DMS 273 treated with DMSO at 0.1 percent for 48 hours (cell line): ENCODE data around the gene SRP9.
"Not testable (repeated sequence)": the region's sequence is repeated elsewhere in the genome, so short reads cannot be mapped to it uniquely, and the experiment has no call there.

ENCODE experiments used
- DNase-seq: peaks from one replicate; lab custom pipeline; 2025; lab: John Stamatoyannopoulos, UW

SRP9 gene

DNA sequence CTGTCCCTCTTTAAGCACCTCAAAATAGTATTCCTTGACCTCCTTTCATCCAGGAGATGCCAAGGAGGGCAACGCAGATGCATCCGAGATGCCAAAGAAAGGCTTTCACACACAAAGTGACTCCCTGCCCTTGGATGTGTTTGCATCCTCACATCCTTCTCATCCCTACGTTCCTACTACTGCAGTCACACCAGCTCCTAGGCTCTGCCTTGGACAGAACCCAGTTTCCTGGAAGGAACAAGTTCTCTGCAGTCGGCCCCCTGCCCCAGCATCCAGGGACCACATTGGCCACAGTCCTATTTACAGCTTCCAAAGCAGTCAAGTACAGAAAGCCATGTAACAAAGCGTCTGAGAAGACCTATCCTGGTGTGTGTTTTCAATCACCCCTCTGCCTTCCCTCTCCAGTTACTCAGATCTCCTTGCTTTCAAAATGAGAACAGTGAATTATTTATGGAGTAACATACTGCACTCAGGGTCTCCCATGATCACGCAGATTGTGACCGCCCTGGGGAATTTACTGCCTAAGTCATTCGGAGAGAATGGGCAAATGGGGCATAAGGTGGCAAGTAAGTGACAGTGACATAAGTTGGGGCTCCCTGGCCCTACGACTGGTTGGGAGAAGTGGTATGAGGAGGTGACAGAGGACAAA lies 21.8 kb upstream of the SRP9 start:
- DNase-seq: no peak

DNA sequence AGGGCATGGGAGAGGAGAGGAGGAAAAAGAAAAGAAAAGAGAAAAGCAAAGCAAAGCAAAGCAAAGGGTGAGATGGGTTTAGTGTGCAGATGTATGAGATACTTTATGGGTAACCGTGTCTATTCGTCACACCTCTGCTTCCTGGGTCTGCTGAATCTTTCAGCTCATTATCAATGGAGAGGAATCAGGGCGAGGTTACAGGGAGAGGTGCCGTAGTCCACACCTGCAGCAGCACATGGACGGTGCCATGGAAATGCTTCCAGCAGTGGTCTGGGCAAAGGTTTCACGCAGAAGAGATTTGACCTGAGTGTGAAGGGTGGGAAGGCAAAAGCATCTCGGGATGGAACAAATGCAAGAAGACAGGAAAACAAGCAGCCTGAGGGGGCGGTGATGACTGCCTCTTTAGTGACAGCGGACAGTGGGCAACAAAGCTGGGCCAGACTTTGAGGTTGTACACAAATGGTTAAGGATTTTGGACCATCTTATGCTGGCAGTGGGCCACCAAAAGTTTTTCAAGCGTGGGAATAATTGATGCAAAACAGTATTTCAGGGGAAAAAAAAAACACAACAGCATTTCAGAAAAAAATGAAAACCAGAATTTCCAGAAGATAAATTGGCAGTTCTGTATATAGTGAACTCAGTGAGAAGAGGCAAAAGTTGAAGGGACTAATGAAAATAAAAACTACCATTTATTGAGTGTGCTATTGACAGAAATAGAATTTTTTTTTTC lies 19.5 kb upstream of the SRP9 start:
- no peak for DNase-seq

DNA sequence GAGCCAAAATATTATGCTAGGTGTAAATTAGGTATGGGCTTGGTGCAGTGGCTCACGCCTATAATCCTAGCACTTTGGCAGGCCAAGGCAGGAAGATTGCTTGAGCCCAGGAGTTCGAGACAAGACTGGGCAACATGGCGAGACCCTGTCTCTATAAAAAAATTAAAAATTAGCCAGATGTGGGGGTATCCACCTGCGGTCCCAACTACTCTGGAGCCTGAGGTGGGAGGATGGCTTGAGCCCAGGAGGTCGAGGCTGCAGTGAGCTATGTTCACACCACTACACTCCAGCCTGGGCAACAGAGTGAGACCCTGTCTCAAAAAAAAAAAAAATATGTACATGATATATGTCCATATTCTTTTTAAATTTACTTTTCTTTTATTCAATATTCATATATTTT lies 17.7 kb upstream of the SRP9 start:
- DNase-seq: not testable (repeated sequence)

DNA sequence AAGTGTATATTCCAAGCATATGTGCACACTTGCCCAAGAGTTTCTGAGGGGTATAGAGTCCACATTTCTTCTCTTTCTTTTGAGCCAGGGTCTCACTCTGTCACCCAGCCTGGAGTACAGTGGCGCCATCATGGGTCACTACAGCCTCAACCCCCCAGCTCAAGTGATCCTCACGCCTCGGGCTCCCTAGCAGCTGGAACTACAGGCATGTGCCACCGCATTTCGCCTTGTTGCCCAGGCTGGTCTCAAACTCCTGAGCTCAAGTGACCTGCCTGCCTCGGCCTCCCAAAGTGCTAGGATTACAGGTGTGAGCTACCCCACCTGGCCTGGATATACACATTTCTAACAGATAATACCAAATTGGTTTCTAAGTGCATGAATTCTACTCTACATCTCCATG lies 17.1 kb upstream of the SRP9 start:
- DNase-seq: no peak

DNA sequence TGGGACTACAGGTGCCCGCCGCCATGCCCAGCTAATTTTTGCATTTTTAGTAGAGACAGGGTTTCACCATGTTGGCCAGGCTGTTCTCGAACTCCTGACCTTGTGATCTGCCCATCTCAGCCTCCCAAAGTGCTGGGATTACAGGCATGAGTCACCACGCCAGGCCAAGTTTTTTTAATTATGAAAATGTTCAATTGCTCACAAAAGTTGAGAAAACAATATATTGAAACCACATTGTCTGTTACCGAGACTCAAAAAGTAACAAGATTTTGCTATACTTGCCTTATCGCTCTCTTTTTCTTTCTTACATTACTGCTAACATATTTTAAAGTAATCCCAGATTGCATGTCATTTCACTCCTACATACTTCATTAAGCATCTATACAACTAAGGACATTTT lies 16.2 kb upstream of the SRP9 start:
- not testable (repeated sequence) for DNase-seq

DNA sequence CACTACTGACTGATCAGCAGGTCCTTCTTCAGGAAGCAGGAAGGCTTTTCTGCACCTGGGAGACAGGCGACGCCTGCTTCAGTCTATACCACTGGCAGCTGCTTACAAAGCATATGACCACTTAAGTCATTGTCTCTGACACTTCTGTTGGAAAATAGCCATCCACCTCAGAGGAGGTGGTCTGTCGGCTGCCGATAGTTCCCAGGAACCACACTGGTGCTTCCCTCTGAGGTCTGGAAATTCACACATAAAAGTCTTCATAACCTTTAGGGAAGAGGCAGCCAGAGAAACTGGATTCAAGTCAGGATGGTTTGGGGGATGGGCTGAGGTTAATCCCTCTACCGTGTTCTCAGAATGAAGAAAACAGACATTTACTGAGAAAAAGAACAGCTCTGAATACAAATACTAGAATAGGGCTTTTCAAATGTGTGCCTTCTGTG lies 15.6 kb upstream of the SRP9 start:
- DNase-seq: no peak

DNA sequence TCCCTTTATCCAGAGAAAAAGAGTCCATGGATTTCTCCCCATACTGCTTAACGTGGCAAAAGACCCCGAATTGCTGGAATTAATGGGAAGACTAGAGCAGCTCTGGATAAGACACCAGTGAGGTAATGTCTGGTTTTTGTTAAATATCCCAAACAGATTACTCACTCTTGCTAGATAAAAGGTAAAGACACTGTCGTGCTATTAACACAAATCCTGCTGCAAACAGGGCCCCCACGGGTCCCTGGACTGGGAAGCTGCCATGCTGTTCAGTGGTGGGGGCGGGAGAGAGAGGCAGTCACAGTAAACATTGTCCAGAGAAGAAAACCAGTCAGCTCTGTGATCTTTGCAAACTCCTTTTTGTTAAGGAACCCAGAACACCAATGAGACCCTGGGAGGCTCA lies 15.2 kb upstream of the SRP9 start:
- DNase-seq: no peak

DNA sequence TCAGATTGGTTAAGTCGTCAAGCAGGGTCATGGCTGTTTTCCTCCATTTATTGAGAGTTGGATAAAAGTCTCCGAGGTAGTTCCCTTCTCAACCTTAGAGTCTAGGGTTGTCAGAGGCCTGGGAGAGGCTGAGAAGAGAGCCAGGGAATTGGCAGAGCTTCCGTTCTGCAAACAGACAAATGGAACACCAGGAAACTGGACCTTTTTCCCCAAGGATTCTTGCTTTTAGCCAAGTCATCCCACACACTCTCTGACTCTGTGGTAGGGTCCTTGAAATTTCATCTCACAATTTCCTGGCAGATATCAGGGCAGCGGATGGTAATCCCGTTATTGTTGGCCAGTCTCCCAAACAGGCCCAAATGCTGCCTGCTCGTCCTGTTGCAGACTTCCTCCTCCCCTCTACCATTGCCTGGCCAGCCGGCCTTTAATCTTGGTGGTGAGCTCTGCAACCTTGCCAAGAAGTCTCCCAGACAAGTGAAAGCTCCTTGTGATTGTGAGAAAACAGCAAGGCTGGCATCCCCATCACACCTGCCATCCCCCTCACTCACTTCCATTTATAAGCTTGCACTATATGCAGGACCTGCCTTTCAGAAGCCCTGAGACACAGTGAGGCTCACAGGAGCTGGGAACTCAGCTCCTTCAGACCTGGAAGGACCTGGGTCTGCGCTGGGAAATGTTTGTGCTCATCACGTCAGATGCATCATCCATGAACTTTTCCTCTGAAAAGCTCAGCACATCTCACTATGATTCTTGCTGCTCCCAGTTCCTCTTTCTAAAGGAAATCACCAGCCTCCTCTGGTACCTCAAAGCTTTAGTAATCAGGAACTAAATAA lies 13.7 kb upstream of the SRP9 start:
- peak; percentile 59 for DNase-seq

DNA sequence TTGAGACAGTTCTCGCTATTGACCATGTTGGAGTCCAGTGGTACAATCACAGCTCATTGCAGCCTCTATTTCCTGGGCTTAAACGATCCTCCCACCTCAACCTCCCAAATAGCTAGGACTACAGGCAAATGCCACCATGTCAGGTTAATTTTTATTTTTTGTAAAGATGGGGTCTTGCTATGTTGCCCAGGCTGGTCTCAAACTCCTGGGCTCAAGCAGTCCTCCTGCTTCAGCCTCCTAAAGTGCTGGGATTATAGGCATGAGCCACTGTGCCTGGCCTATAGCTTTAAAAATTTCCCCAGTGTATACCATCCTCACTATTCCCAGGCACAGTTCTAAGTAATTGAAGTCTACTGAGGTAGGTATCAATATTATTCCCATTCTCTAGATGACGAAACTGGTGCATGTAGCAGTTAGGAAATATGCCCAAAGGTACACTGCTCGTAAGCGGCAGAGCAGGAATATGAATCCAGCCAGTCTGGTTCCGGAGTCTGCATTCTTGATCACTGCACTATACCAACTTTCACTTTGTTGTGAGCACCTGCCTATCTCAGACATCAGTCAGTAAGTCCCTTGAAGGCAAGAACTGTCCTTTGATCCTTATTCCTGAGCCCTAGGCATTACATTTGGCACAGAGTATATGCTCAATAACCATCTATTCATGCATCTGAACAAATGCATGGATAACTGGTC lies 11.5 kb upstream of the SRP9 start:
- DNase-seq: no peak

DNA sequence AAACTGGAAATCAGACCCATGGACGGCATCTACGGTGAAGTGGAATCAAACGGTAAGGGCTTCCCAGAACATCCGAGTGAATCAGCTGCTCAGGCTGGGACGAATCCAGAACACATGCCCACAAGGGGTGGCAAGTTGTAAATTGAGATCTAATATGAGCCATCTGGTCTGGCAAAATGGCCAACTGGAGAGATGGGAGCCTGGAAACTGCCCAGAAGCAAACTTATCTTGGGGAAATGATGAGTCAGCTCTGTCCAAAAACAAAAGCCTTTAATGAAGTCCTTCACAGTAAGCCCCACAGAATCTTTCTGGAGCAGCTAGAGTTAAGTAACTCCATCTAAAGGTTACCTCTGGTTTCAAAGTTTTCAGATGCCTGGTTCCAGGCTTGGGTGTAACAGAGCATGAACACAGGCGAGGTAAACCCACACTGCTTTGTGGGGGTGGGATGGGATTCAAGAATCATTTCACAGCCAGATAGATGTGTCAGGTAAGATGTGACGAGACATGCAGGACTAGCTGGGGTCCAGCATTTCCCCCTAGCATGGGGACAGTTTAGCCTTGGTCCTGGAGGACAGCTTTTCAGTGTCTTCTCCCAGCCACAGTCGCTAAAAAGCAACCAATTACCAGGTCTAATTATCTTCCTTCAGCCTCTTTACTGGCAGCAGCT lies 10.5 kb upstream of the SRP9 start:
- peak; percentile 96 for DNase-seq

DNA sequence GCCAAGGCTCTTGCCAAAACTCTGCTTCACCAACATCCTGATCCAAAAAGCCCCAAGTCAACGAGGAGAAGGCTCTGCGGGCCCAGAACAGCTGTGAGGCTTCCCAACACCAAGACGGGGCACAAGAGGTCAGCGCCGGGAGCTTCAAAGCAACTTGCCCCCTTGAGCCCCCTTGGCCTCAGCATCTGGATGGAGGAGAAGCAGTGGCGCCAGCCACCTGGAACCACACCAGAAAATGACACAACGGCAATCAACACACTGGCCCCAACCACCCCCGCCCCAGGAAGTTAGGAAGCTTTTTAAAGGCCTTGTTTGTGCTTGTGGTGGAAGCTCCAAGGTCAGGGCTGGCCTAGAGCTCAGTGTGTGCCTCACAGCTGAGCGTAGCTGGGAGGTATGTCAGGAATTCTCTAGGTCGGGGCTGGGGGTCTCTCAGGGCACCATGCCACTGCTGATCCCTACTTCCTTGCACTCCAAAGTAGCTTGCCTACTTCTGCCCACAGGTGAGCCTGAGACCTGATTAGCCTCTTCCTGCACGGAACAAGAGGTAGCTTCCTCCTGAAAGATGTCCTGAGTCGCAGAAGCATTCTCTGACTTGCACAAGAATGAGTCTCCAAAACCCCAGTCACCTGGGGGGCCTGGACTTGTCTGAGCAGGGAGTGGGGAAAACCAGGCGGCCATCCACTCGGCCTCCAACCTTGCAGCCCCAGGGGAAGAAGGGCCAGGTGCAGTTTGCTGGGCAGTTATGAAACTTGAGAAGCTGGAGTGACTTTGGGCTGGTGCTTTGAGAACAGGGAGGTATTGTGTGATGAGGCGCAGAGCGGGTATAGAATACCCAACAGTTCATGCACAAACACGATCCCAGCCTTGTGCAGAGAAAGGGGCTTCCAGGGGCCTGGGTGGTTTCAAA lies 9.7 kb upstream of the SRP9 start:
- peak; percentile 95 for DNase-seq

DNA sequence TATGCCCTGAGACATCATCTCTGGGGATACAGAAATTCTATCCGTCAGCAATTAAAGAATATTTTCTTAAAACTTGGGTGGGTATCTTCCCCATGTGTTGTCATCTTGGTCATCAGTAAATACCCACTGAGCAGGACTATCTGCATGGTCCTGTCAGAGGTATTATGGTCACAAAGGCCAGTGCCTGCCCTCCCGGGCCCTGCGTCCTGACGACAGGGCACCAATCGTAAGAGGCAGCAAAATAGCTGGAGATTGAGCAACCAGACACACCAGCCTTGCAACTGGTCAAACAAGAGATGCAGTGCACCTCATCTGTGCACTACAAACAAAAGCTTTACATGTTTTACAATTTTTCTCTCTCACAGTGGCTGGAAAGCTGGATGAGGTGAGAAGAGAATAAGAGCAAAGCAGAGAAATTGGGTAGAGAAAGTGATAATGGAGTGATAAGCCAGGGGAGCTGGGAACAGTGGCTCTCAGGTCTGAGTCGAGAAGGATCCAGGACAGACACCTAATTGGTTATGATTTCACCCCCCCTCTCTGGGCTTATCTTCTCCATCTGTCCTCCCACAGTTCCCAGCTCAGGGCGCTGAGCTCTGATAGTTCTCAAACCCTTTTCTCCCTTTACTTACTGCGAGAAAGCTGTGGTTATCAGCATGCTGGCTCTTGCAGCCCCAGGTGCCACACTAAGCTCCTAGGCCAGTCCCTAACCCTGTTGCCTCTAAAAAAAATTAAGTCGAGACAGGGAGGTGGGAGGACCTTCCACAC lies 8.8 kb upstream of the SRP9 start:
- peak; percentile 47 for DNase-seq

DNA sequence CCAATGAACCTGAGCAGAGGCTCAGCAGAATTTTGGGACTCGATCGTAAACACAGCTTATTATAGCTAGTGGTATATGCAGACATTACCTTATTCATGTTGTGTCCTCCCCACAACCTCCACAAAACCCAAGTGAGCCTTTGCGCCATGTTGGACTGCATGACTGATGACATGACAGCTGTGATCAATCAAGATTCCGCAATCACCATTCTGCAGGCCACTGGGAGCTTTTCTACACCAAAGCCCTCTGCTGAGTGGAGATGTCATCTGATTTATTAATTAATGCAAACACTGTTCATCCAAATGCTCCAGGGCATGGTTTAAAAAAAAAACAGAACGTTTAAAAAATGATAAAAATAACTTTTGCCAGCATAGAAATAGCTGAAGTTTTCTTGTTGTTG lies 7.9 kb upstream of the SRP9 start:
- no peak for DNase-seq

DNA sequence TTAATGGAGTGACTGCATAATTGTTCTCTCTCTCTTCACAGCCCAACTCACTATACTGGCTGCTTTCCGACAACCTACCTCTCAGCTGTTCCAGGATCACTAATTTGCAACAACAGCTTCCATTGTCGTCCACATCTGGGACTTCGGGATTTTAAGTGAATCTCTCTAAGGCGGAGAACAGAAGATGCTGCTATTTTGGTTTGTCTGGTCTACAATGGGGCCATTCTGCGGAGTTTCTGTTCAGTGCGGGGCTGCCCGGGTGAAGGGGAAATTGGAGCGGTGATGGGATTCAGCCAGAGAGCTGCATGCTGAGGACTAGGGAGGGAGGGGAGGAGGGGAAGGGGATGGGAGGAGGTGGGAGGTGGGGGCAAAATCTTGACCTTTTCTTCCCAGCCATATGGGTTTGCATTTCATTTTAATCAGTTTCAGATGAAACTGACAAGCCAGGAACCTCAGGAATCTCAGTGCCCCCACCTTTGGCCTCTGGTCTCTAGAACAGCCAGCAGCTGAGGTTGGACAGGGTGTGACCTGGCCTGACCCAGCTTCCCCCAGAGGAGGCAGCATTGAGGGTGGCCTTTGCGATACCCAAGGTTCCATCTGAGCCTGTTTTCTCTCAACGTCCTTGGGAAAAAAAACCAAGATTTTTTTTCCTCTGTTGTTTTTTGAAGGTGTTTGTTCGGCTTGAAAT lies 6.9 kb upstream of the SRP9 start:
- no peak for DNase-seq

DNA sequence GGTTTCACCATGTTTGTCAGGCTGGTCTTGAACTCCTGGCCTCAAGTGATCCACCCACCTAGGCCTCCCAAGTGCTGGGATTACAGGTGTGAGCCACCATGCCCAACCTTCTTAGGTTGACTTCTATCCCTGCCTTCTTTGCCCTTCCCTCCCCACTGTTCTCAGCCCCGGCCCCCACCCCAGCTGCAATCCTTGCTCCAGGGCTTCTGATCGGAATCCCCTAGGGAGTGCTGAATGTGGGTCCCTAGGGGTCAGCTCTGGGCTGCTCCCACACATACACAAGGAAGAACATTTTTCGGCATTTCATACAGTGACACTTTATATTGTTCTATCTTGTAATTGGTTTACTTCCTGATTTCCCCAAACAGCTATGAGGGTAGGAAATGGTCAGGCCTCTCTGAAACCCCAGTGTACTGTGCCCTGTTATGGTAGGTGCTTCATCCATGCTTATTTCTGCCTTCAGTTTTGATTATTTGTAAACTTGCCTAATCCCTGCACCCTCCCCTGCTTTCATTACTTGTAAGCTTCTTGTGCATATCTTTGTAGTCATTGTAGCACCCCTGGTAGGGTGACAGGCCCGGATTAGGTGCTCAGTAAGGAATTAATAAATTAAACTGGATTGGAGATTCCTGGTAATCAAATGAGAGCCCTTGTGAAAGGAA lies 5.8 kb upstream of the SRP9 start:
- DNase-seq: no peak

DNA sequence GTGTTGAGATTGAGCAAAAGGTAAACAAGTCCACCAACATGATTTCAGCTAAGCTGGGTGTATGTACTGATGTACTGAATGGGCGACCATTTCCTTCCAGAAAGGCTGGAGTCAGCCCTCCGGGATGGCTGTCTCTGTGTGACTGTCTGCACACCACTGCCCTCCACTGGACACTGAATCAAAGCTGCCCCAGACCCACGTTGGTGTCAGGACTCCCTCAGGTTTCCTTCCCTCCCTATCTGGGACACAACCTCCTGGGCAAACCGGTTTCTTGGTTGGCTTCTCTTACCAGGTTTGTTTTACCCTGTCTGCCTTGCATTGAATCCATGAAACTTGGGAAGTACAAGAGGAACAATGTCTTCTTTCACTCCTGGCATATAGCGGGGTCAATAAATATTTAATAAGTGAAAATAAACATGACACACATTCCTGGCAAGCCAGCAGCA lies 5.3 kb upstream of the SRP9 start:
- DNase-seq: peak; percentile 60

DNA sequence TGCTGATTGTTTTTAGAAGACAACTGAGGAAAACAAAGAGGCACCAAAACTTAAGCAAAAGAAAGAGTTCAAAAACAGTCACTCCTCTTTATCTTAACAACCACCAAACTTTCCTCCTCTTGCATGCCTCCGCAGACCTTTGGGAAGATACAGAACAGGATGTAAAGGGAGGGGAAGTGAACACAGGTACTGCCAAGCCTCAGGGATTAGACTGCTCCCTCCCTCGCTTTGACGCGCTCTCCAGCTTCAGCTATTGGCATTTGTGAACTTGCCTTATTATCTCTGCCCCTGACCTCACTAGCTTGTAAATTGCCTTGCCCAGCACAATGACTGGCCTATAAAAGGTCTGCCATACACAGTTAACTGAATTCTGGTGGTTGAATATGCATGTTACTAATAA lies 4.8 kb upstream of the SRP9 start:
- no peak for DNase-seq

DNA sequence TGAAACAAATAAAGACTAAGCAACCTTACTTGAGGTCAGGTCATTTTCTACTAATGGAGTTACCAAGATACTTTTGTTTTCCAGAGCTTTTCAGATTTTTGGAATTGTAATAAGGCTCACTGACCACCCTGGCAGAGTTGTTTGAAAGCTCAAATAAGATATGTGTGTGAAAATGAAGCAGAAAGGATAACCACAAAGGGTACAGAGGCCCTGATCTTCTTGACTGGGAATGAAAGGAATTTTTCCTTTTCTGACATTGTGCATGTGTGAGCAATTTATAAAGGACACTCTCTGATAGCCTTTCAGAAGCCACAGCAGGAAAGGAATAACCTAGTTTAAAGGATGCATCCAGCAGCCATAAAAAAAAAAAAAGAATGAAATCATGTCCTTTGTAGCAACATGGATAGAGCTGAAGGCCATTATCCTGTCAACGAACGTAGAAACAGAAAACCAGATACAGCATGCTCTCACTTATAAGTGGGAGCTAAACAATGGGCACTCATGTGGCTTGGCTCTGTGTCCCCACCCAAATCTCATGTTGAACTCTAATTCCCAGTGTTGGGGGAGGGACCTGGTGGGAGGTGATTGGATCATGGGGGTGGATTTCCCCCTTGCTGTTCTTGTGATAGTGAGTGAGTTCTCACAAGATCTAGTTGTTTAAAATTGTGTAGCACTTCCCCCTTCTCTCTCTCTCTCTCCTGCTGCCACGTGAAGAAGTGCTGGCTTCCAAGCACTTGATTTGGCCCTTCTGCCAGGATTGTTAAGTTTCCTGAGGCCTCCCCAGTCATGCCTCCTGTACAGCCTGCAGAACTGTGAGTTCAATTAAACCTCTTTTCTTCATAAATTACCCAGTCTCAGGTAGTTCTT lies 3.1 kb upstream of the SRP9 start:
- no peak for DNase-seq
